ENCODE data around the gene C6orf15.

The C6orf15 gene

DNA sequence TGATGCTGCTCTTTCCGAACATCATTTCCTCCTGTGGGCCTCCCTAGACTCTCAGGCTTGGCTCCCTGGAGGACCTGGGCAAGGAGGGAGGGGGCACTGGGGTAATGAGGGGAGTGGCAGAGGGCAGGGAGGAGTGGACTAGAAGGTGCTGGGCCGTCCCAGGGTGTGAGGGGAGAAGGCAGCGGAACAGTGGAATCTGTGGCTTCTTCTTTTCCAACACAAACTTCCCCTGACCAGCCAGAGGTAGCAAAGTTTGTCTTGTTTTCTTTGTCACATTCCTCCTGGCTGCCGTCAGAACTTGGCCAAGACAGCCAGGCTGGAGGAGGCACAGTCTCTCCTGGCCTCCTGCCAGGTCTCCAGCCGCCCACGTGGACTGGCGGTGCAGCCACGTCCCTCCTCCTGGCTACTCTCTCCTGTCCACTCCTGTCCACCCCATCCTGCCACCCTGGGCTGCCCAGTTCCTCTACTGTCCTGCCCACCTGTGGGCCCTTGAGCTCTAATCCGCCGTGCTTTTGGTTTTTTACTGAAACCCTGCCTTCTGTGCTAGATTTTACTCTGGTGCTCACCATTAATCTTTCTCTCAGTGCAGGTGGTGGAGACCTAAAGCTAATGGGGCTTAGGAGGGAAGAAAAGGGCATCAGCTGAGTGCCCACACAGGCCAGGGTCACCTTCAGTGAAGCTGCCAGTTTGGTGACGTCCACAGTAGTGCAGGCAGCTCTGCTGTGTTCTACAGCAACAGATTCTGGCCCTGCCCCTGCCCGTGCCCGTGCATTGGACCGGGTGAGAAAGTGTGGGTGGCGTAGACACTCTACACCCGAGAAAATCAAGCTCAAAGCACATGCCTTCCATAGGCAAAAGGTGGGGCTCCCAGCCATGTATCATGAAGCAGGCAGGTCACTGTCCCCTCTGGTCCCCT lies 10.7 kb upstream of the C6orf15 start:
- TF ChIP-seq, protein P1, sequence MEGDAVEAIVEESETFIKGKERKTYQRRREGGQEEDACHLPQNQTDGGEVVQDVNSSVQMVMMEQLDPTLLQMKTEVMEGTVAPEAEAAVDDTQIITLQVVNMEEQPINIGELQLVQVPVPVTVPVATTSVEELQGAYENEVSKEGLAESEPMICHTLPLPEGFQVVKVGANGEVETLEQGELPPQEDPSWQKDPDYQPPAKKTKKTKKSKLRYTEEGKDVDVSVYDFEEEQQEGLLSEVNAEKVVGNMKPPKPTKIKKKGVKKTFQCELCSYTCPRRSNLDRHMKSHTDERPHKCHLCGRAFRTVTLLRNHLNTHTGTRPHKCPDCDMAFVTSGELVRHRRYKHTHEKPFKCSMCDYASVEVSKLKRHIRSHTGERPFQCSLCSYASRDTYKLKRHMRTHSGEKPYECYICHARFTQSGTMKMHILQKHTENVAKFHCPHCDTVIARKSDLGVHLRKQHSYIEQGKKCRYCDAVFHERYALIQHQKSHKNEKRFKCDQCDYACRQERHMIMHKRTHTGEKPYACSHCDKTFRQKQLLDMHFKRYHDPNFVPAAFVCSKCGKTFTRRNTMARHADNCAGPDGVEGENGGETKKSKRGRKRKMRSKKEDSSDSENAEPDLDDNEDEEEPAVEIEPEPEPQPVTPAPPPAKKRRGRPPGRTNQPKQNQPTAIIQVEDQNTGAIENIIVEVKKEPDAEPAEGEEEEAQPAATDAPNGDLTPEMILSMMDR (IDR thresholded peaks at IDR 0.05; ENCODE audit: extremely low read depth, missing control alignments), result no peak
- no peak for DNase-seq (ENCODE audit: low spot score)

DNA sequence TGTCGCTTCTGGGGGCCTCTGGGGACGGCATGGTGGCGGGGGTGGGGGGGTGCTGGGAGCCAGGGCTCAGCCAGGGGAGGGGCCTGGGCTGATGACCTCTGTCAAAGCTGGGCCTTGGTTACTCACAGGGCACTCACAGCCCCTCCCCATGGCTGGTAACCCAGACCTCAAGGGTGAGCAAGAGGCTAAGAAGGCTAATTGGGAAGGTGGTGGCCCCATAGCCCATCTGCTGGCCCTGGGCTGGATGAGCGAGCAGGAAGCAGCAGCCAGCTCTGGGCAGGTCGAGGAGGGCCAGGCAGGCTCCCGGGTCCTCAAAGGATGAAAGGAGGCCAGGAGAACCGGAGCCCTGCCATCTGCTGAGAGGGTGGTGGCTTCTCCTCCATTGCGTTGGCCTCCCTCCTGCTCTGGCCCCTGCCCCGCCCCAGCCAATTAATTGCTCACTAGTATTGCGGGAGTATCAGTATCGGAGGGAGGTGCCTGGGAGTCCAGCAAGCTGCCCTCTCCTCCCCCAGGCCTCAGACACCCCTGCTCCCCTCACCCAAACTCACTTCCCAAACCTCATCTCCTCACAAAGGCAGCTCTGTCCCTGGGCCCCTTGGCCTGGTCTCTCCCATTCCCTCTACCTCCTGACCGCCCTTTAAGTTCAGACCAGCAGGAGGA lies 8.9 kb upstream of the C6orf15 start:
- TF ChIP-seq, protein P1 (IDR thresholded peaks at IDR 0.05; ENCODE audit: extremely low read depth, missing control alignments), result no peak
- no peak for DNase-seq (ENCODE audit: low spot score)

DNA sequence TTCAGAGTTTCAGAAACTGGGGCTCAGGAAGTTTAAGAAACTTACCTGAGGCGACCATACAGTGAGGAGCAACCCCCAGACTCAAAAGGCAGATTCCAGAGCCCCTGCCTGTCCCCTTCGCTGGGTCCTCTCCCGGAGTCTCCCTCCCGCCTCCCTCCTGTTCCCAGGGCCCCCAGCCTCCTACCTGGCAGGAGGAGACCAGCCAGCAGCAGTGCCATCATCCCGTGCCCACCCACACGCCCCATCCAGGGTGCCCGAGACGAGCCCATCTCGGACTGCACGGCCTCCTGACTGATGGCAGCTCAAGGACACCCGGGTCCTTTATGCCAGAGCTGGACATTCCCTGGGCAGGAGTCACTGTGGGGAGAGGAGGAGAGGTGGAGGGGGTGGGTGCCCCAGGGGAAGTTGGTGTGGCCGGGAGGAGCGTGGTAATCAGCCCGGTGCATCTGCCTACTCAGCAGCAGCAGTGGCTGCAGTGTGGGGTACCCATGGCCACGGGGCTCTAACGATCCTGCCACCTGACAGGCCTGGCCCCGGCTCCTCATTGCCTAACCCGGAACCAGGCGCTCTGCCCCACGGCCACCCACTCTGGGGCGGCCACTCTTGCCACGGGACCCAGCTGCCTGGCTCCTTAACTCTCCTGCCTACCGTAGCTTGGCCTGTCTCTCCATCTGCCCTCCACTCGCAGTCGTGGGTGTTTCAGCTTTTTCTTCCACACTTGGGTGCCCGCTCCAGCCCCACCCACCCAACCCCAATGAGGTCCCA lies 8.0 kb upstream of the C6orf15 start, which contains the start of gene CDSN:
CDSN (minus strand) TSS at position 296 of the 765 bp plus-strand sequence; CDS start at position 269, 27 bp downstream.
- TF ChIP-seq, protein P1 (IDR thresholded peaks at IDR 0.05; ENCODE audit: extremely low read depth, missing control alignments), result no peak
- DNase-seq (ENCODE audit: low spot score), result no peak

DNA sequence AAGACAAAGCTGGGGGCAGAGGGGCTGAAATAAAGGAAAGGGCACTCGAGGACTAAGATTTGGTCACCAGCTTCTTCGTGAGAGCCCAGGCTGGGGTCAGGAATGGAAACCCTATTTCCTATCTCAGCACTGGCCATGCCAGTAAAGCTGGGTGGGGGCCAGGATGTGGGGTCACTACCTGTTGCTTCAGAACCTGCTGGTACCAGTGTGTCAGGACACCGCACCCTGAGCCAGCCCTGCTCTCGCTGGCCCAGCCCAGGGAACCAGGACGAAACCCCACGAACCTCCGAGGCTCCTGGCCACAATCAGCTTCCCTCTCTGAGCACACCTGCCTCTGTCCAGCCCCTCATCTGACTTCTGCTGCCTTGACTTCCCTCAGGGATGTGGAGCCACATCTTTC lies 5.8 kb upstream of the C6orf15 start:
- TF ChIP-seq, protein P1 (IDR thresholded peaks at IDR 0.05; ENCODE audit: extremely low read depth, missing control alignments), result no peak
- no peak for DNase-seq (ENCODE audit: low spot score)

DNA sequence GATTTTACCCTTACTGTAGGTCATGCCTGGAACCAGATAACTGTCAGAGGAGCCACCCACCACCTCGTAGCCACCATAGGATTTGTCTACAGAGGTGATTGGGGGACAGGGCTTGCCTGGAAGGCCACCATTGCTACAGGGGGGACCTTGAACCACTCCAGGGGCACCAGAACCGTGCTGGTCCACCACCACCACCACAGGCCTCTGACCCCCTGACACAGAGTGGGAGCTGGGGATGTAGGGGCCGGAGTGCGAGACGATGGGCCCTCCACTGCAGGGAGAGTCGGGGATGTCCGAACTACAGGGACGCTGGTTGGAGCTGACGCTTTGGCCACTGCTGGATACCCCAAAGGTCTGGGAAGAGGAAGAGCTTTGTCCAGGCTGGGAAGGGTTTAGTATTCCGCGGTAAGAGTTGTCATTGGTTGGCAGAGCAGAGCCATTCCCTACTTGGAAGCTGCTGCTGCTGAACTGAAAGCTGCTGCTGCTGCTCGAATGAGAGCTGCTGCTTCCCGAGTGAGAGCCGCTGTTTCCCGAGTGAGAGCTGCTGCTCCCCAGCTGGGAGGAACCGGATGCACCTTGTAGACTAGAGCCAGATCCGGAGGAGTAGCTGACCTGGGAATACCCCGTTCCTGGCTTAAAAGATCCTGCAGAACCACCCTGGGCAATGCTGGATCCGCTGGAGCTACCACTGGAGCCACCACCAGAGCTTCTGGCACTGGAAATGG lies 4.4 kb upstream of the C6orf15 start:
- DNase-seq (ENCODE audit: low spot score), result no peak
- TF ChIP-seq, protein P1 (IDR thresholded peaks at IDR 0.05; ENCODE audit: extremely low read depth, missing control alignments), result no peak

DNA sequence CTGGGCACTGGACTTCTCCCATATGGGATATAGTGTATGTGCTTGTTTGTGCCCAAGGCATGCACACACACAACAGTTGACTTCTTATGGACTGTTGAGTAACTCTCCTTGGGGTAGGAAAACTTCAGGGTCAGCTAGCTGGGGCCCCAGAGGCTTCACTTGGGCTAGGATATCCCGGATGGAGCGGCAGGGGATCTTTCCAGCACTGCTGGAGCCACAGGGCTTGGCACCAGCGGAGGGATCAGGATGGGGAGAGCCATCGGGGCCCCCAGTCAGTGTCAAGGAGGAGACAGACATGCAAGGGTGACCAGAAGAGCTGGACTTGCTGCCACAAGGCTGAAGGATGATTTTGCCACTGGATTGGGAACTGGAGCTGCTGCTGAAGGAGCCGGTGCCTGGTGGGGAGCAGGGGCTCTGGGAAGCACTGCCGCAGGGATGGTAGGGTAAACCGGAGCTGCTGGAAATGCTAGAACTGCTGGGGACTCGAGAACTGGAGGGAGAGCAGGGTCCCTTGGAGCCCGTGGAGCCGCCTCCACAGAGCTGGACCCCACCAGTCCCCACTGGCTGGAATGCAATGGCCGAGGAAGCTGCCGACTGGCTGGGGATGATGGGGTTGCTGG lies 3.7 kb upstream of the C6orf15 start:
- DNase-seq (ENCODE audit: low spot score), result no peak
- TF ChIP-seq, protein P1 (IDR thresholded peaks at IDR 0.05; ENCODE audit: extremely low read depth, missing control alignments), result no peak

Data from GM20000 (cell line).